D721Med (cell line): Measurements from ENCODE around the gene GATA2.

Experiments used
- DNase-seq: peaks from one replicate; pipeline ENCODE4 v3.0.0; 2011; ENCODE audit warnings: low spot score; ENCODE audit not compliant: insufficient read length
- FAIRE-seq: peaks from 2 replicates; lab custom pipeline; 2011; peaks lifted over from hg19 to GRCh38; lab: Jason Lieb, UNC
- TF ChIP-seq, protein P1 (sequence below): IDR thresholded peaks from 2 replicates; pipeline ENCODE4 v1.5.1; 2012; ENCODE audit warnings: mild to moderate bottlenecking, control low read depth; ENCODE audit not compliant: insufficient read depth; ENCODE audit errors: missing control alignments

GATA2 gene

DNA sequence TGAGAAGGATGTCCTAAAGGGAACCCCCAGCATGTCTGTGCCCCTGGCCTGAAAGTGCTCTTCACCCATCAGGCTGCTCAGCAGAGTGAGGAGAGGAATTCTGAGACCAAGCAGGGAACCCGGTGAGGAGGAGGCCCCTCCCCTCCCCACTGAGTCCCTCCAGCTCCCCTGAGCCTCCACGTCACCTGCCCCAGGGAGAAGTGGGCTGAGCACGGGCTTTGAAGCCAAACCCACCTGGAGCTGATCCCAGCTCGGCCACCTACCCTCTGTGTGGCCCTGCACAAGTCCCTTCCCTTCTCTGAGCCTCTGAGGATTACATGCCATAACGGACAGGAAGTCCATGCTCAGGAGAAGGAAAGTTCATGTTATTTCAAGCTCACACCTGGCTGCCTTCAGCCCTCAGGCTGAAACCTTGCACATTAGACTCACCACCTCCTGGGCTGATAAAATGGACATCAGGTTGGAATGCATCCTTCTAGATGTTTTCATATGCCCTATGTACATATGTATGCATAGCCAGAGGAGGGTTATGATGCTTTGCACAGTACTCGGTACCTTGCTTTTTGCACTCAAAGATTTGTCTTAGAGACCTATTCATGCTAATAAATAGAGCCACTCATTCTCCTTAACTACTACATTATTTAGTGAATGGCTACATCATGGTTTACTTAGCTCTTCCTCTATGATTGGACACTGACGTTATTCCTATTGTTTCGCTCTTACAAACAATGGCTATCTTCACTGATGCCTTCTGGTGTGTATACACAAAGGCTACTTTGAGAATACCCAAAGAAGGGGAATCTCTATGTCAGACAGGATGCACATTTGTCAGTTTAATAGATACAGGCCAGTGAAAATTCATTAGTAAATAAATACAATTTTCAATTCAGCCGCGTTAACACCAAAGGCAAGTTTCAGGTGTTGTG lies 31.6 kb upstream of the GATA2 start:
- FAIRE-seq, result no peak
- TF ChIP-seq, protein P1, sequence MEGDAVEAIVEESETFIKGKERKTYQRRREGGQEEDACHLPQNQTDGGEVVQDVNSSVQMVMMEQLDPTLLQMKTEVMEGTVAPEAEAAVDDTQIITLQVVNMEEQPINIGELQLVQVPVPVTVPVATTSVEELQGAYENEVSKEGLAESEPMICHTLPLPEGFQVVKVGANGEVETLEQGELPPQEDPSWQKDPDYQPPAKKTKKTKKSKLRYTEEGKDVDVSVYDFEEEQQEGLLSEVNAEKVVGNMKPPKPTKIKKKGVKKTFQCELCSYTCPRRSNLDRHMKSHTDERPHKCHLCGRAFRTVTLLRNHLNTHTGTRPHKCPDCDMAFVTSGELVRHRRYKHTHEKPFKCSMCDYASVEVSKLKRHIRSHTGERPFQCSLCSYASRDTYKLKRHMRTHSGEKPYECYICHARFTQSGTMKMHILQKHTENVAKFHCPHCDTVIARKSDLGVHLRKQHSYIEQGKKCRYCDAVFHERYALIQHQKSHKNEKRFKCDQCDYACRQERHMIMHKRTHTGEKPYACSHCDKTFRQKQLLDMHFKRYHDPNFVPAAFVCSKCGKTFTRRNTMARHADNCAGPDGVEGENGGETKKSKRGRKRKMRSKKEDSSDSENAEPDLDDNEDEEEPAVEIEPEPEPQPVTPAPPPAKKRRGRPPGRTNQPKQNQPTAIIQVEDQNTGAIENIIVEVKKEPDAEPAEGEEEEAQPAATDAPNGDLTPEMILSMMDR, result no peak
- DNase-seq, result no peak

DNA sequence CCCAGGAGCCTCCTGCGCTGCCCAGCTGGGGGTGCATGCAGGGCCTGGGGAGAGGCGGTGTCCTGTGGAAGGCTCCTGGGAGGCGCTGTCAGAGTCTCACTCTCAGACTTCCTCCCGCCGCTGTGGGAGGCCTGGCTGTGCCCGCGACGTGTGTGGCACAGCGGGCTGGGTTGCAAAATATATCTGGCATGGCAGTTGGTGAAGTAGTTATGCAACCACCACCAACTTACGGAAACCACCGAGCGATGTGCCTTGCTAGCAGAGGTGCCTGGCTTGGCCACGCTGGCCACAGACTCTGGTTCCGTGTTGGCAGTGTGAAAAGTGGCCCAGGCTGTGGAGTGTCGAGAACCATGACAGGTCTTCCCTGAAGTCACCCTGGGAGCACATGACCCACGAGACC lies 30.6 kb upstream of the GATA2 start:
- TF ChIP-seq, protein P1, result no peak
- DNase-seq (no peak), FAIRE-seq (no peak)

DNA sequence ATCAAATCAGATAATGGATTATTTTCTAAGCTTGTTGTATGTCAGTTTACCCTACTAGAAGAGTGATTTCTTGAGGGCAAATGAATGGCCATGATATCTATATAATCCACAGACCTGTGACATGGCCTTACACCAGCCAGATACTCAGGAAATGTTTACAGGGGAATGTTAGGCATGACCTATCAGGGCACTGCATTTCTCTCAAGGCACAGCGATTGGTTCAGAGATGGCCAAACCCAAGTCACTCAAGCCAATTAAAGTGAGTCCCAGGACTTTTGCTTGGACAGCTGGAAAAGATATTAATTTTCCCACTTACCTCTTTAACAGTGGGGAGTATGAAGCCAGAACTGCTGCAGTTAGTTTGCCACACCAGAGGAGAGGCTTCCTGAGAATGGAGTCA lies 28.7 kb upstream of the GATA2 start:
- TF ChIP-seq, protein P1, result no peak
- DNase-seq, result no peak
- FAIRE-seq, result no peak

DNA sequence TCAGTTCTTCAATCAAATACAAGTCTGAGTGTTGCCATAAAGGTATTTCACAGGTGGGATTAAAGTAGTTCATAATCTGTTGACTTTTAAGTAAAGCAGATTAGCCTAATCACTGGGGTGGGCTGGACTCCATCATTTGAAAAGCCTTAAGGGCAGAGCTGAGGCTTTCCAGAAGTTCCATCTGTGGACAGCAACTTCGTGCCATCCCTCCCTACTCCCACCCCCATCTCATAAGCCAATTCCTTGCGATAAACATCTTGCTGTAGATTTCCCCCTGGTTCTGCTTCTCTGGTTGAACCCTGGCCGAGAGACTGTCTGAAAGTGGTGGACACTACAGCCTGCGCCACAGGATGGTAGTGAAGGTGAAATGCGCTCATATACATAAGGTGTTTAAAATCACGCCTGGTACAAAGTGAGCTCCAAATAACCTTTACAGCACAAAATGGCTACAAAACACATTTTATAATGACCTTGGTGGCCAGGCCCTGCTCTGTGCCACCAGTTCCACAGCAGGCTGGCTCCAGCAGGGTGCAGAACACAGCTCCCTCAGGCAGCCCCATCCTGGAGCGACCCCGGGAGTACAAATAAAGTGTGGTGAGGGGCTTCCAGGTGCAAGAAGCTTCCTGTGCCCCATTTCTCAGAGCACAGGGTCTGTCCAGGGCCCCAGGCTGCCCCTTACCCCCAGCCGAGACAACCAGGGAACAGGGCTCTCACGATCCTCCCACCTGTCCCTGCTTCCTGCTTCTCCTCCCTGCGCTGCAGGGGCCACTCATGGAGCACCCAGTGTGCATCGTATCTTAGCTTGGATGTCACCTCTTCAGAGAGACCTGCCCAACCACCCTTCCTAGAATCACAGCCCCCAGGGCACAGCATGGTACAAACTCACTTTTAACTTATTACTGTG lies 25.8 kb upstream of the GATA2 start:
- TF ChIP-seq, protein P1, result no peak
- FAIRE-seq (no peak), DNase-seq (no peak)

DNA sequence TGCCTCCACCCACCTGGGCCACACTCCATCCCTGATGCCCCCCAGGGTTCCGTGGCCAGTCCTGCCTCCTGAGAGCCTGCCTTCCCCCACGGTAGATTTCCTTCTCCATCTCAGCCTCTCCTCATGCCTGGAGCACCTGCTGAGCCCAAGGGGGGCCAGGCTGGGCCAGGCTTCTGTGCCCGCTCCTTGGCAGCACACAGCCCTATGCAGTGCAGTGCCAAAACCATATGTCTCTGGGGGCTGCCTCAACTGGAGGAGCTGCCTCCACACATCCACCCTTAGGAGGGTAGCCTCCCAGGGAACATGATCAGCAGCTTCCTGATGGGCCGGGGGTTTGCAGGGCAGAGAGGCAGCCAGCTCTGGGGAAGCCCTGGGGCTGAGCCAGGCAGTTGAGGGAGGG lies 24.6 kb upstream of the GATA2 start:
- TF ChIP-seq, protein P1, result no peak
- FAIRE-seq, result no peak
- no peak for DNase-seq

DNA sequence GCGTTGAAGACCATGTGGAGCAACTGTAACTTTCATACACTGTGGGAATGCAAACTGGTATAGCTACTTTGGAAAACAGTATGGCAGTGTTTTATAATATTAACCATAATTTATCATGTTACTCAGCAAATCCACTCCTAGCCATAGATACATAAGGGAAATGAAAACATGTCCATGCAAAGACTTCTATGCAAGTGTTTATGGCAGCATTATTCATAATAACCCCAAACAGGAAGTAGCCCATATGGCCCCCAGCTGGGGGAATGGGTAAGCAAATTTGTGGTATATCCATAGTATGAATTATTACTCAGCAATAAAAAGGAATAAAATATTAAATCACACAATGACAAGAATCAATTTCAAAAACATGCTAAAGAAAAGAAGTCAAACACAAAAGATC lies 23.0 kb upstream of the GATA2 start:
- no peak for FAIRE-seq
- DNase-seq, result no peak
- TF ChIP-seq, protein P1, result no peak

DNA sequence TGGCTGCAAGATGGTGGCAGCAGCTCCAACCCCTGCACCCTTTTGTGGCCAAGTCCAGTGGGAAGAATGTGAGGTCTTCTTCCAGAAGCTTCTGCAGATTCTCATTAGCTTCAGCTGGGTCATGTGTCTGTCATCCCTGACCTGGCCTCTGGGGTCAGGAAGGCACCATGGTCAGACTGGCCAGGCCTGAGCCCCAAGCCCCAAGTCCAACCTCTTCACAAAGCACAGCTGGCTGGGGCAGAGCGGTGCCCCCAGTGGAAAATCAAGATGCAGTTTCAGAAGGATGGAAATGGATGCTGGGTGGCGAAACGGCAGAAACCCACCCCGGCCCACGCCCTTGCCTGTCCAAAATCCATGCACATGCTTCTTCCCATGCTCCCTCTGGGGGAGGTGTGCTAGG lies 15.9 kb upstream of the GATA2 start:
- no peak for DNase-seq
- TF ChIP-seq, protein P1, result no peak
- FAIRE-seq, result no peak
